Thoracic aorta (tissue), 2 donors: ENCODE data around the gene COQ8B. TPM values are rescaled to one million over a fixed set of nuclear protein-coding genes. Genes with fewer than 3 reads are reported as not detected.

Experiments
- ATAC-seq: fragments of 150-250 bp; one replicate; pipeline ENCODE4 v1.8.0; 2017; ENCODE audit warnings: low read depth; ENCODE audit not compliant: insufficient number of reproducible peaks, low FRiP score
- DNase-seq: peaks from one replicate; pipeline ENCODE4 v3.0.0-alpha.2; 2020; ENCODE audit warnings: low spot score
- H3K27ac ChIP-seq, 2 donors: fragments of 200-600 bp; sonication (generic); 1 replicate in 1 of 2; 2 replicates in 1 of 2; pipeline ENCODE4 v1.5.1; 2016; ENCODE audit warnings: mild to moderate bottlenecking in 2 of 2, moderate library complexity in 2 of 2
- H3K27me3 ChIP-seq: fragments of 200-600 bp; sonication (generic); replicated peaks from 2 replicates; pipeline ENCODE4 v1.6.0; 2016; ENCODE audit warnings: mild to moderate bottlenecking; ENCODE audit not compliant: insufficient read depth
- H3K36me3 ChIP-seq: fragments of 200-600 bp; sonication (generic); one replicate; pipeline ENCODE4 v1.5.1; 2016
- H3K4me1 ChIP-seq, 2 donors: fragments of 200-600 bp; sonication (generic); 1 replicate in 1 of 2; 2 replicates in 1 of 2; pipeline versions ENCODE4 v1.5.1 to v1.6.0; 2016; ENCODE audit warnings: low read depth in 2 of 2, mild to moderate bottlenecking in 1 of 2; ENCODE audit not compliant: control insufficient read depth in 1 of 2
- H3K4me3 ChIP-seq: fragments of 200-600 bp; sonication (generic); 2 replicates; pipeline ENCODE4 v1.5.1; 2016; ENCODE audit warnings: mild to moderate bottlenecking
- H3K9me3 ChIP-seq: fragments of 200-600 bp; sonication (generic); 2 replicates; pipeline ENCODE4 v1.5.1; 2016
- CTCF ChIP-seq: fragments of 200-600 bp; sonication (generic); IDR thresholded peaks from one replicate; pipeline ENCODE4 v1.5.1; 2019; ENCODE audit warnings: antibody characterized with exemption
- total RNA-seq, 2 donors: library from RNA; depleted of rRNA; stranded (reverse); fragments of >200 nt; gene quantifications; one replicate each; pipeline versions ENCODE4 v1.1.0 to v1.2.3, GENCODE V29; 2016

Gene COQ8B
- total RNA-seq, 2 donors from 2014 or later = 53.6 to 127 TPM

- Histone ChIP-seq H3K27me3 (no peaks in the 10 kb centered on the region), H3K9me3 (no peaks in the 10 kb centered on the region), H3K36me3 (peaks cover 11% of the 10 kb centered on the region), H3K4me3 (peak within 1 kb of the TSS; percentile 96), H3K4me1 (peaks cover 3 to 32% of the 10 kb centered on the region in 2 donors), H3K27ac (peak within 1 kb of the TSS; percentile 91 to 97)
- no peak for DNase-seq
- ATAC-seq = no peak
- TF ChIP-seq CTCF = no peak
These were observed 26.5 kb downstream of the COQ8B start, which contains the start of gene NUMBL for GRCh38 chr19:40690050-40690692. NUMBL (minus strand) TSS chr19:40690651; CDS start chr19:40690483, 168 bp downstream.

DNA sequence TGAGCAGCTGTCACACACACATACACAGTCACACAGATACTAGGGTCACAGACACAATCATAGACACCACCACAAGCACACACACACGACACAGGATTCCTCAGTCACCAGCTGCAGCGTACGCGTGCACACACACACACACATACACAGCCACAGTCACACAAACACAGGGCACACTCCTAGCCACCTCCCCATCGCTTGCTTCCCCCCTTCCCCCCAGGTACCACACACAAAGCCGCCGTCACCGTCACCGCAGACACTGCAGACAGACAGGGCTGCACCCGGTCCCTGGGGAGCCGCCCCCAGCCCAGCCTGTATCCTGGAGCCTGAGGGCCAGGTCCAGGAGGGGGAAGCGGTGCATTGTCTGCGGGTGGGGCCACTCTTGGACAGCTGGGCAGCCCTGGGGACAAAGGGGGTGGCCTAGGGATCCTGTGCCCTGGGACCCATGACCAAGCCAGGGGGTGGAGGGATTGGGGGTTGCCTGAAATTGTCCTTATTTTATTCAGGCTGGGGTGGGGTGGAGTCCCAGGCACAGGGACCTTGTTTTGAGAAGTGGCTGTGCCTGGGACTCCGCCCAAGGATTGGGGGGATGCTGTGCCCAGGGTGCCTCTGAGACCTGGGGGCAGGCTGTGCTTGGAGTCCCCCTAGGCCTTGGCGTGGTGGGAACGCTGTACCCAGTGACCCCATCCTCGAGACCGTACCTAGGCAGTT is 27.2 kb downstream of the COQ8B start:
- Histone ChIP-seq H3K4me1 (peaks cover 3 to 32% of the 10 kb centered on the region in 2 donors), H3K36me3 (peaks cover 12% of the 10 kb centered on the region), H3K9me3 (no peaks in the 10 kb centered on the region)

DNA sequence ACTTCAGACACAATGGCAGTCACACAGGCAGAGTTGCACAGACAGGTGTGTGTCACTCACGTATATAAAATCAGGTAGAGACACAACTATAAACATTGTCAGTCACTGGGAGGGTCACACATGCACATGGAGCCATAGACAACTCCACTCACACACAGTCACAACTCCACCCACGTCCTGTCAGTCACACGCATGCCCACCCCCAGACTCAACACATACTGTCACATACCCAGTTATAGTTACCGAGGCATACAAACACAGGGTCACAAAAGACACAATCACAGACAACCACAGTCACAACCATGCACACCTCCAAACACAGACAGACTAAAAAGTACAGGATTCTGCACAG is 27.7 kb downstream of the COQ8B start:
- TF ChIP-seq CTCF = no peak
- Histone ChIP-seq H3K27me3 (no peaks in the 10 kb centered on the region), H3K36me3 (peaks cover 18% of the 10 kb centered on the region), H3K4me3 (peak overlapping the region; percentile 96), H3K9me3 (no peaks in the 10 kb centered on the region), H3K4me1 (peaks cover 3 to 32% of the 10 kb centered on the region in 2 donors), H3K27ac (peak overlapping the region; percentile 81 to 89)
- no peak for DNase-seq
- no peak for ATAC-seq

More for the DNA sequence above, 27.2 kb downstream of the COQ8B start:
- peak overlapping the region; percentile 81 to 89 for H3K27ac ChIP-seq
- ATAC-seq = no peak
- no peak for TF ChIP-seq CTCF
- no peaks in the 10 kb centered on the region for H3K27me3 ChIP-seq
- DNase-seq = no peak
- H3K4me3 ChIP-seq = peak overlapping the region; percentile 96

DNA sequence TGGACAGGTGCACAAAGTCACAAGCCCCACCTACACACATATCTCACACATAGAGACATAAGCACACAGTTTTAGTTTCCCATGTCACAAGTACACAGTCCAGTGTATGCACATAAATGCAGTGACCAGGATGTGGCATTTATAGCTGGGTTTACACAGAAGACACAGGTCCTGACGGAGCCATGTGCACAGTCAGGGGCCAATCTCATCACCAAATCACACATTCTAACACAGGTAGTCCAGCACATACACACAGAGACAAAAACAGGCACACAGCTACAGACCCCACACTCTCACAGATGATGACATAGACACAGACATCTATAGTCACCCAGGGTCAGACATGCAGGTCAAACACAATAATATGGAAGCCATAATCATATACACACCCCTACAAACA is 28.4 kb downstream of the COQ8B start:
- Histone ChIP-seq H3K9me3 (no peaks in the 10 kb centered on the region), H3K36me3 (peaks cover 24% of the 10 kb centered on the region), H3K27ac (peak overlapping the region; percentile 47 to 81), H3K27me3 (no peaks in the 10 kb centered on the region), H3K4me3 (peak overlapping the region; percentile 96), H3K4me1 (peaks cover 3 to 32% of the 10 kb centered on the region in 2 donors)
- DNase-seq = no peak
- ATAC-seq = no peak
- TF ChIP-seq CTCF = no peak

GRCh38 chr19:40687525-40688016 is 29.1 kb downstream of the COQ8B start:
- no peak for TF ChIP-seq CTCF
- H3K36me3 ChIP-seq = peaks cover 32% of the 10 kb centered on the region
- H3K4me1 ChIP-seq = peaks cover 3 to 32% of the 10 kb centered on the region in 2 donors
- H3K4me3 ChIP-seq = peak overlapping the region; percentile 11
- DNase-seq = peak; percentile 83
- no peaks in the 10 kb centered on the region for H3K27me3 ChIP-seq
- no peaks in the 10 kb centered on the region for H3K9me3 ChIP-seq
- peak overlapping the region; percentile 48 to 58 for H3K27ac ChIP-seq
- ATAC-seq = peak; percentile 21
